HG02973 (cell line): ENCODE data around the gene FAM120C.

Experiments
- ATAC-seq: cut with Tn5 transposase; IDR thresholded peaks from one replicate; pipeline ENCODE4 v1.9.1; 2021; ENCODE audit warnings: moderate library complexity; ENCODE audit not compliant: unreplicated experiment

FAM120C gene

GRCh38 chrX:54182864-54183613 is at the start of gene FAM120C:
FAM120C (minus strand) TSS chrX:54183254; CDS start chrX:54183198, 56 bp downstream.
- ATAC-seq, result peak; percentile 45

DNA sequence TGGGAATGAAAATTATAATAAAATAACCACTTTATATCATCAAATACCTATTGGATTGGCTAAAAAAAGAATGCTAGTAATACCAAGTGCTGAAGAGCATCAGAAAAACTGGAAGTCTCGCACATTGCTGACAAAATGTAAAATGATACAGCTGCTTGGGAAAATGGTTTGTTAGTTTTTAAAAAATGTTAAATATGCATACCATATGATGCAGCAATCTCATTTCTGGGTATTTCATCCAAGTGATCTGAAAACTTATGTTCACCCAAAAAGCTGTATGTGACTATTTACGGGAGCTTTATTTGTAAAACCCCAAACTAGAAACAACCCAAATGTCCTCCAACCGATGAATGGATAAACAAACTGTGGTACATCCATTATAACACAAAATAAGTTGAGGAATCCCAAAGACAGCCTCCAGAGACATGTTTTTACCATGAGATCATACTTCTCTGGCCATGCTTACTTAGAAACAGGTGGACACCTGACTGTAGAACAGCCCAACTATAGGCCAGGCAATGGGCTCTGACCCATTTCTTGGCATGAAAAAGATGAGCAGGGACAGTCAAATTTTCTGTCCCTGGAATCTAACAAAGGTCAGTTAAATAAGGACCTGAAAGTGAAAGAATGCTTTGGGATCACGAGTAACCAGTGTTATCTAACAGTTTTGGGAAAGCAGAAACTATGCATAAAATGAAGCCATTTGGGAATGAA is 47.5 kb upstream of the FAM120C start:
- ATAC-seq, result no peak

DNA sequence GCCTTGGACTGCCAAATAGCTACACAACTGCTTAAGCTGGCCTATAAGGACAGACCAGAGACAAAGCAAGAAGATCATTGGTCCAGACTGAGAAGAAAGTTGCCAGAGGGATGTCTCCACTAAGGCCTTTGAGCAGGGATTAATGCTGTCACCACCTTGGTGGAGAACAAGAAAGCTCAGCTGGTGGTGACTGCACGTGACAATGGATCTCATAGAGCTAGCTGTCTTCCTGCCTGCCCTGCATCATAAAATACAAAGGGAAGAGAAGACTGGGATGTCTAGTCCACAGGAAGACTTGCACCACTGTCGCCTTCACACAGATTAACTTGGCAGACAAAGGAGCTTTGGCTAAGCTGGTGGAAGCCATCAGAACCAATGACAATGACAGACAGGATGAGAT is 40.5 kb upstream of the FAM120C start:
- ATAC-seq, result no peak

DNA sequence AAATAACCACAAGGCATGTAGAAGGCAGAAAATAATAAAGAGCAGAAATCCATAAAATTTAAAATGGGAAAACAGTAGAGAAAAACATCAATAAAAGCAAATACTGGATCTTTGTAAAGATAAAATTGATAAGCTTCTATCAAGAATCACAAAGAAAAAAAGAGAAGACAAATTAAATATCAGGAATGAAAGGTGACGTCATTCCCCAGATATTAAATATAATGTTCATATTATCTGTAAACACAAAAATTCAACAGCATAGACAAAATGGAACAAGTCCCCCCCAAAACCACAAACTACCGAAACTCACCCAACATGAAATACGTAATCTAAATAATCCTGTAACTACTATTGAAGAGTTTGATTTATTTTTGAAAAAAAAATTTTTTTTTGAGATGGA is 30.5 kb upstream of the FAM120C start:
- no peak for ATAC-seq

DNA sequence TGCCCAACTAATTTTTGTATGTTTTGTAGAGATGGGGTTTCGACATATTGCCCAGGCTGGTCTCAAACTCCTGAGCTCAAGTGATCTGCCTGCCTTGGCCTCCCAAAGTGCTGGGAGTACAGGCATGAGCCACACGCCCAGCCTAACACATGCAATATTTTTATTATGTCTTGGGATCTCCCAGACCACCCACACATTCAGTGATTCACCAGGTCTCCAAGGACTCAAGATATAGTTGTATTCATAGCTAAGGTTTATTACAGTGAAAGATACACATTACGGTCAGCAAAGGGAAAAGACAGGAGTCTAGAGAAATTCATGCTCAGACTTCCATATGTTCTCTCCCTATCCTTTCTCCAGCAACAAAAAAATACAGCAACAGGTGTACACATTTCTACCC is 25.5 kb upstream of the FAM120C start:
- no peak for ATAC-seq

DNA sequence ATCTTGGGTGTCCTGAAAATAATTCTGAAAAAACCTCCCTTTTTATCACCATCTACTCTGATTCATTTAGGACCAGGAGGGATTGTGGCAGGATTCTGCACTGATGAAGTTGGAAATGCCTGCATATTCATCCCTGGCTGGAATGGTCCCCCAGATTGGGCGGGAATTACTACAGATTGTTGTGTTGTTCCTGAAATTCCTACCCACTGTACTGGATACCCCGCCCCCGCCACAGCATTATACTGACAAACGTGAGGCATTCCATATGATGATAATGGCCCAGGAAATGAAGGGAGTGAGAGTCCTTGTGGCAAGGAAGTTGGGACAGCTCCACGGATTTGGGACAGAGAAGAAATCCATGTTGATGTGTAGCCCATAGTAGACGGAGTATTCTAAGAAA is 15.2 kb upstream of the FAM120C start:
- ATAC-seq, result no peak

- ATAC-seq, result no peak
Observed at GRCh38 chrX:54194982-54195588, 12.0 kb upstream of the FAM120C start.

DNA sequence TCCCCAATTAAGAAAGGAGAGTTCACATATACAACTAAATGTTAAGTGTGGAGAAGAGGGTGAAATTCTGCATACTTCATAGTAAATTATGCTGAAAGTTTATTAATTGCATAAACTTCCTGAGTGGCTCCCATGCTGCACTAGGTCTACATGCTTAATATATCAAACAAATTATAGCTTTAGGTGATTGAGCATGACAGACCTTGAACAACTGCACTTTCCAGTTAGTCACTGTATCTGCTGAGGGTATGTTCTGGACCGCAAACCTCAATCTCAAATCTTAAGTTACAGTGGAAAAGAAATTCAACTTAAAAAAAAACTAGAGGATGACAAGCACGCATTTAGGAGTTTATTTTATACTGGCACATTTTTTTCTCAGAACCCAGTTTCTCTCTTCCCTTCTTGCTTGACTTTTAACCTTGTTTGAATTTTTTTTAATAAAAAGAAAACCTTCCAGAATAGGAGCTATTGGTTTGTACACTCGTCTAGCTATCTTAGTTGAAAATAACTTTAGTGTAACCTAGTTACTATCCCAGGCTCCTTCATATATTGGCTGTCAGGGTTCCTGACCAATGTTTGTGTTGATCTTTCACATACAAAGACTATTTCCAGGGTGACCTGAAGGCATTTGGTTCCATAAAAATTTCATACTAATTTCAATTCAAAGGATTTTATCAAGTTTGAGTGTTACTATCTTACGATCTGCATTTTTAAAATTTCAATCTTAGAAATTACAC is 10.2 kb upstream of the FAM120C start:
- no peak for ATAC-seq

GRCh38 chrX:54184474-54184873 is 1.4 kb upstream of the FAM120C start:
- ATAC-seq, result no peak

DNA sequence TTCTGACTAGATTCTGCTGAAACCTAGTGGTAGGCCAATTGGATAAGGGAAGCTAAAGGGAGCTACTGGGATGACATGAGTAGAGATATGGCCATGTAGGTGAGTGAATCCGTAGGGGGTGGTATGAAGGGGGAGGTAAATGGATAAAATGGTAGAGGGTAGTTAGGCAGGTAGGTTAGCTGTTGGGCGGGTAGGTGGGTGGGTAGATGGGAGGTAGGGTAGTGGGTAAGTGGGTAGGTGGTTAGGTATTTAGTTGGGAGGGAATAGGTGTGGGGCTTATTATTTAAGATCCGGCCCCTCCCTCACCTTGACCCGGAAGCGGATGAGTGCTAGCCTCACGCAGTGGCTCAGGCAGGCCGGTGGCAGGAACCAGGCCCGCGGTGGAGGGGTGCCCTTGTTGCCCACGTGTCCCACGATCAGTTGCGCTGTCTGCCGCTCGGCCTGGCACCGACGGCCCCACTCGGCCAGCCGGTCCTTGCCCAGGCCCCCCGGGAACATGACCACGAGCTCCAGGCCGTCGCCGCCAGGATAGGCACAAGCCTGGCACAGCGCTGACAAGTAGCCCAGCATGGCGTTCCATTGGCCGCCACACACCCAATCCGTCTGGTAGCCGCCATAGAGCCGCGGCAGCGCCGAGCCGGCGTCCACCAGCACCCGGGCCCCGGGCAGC is 725 bp downstream of the FAM120C start:
- ATAC-seq, result peak; percentile 46

DNA sequence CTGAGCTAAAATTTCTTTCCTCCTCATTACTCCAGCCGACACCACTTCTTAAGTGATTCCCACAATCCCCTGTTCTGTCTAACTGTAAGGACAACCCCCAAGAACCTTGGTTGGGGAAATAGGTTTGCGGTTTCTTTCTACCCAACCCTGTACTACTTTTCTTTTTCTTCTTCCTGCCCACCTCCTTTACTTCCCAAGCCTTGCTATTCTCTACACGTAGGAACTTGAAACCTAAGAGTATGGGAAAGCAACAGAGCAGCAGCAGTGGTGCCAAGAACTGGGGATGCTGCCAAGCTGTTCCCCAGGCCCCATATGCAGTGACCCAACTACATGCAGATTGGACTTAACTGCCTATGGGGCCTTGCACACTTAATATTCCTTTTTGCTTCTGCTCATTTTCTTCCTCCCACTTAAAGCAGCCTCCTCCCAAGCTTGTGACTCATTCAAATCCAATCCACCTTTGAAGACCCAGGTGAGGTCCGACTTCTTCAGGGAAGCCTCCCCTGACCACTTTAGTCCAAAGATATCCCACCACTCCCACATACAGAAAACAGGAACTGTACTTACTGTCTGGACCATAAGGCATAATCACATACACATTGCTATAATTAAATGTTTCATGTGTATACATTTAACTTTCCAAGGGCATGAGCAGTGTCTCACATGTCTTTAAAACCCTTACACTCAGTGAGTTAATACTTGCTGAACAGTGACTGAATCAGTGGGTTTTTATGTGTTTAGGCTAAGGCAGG is 1.7 kb downstream of the FAM120C start:
- ATAC-seq, result no peak

- no peak for ATAC-seq
Observed at GRCh38 chrX:54180403-54180802, 2.7 kb downstream of the FAM120C start.

GRCh38 chrX:54178100-54178940 is 4.7 kb downstream of the FAM120C start:
- no peak for ATAC-seq

DNA sequence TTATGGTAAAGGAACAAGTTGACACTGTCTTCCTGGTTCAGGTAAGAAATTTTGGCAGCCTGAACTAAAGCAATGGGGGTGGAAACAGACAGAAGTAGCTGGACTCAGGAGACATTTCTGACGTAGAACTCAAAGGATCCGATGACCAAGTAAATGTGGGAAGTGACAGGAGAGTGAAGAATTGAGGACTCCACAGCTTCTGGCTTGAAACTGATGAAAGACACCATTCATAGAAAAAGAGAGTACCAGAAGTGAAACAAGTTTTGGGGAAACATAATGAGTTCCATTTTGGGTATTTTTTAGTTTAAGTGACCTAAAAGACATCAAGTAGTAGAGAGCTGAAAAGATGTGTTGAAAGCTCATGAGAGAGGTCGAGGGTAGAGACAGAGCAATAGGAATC is 5.7 kb downstream of the FAM120C start:
- no peak for ATAC-seq

- no peak for ATAC-seq
Observed at GRCh38 chrX:54173791-54174190, 9.3 kb downstream of the FAM120C start.

GRCh38 chrX:54172455-54172854 is 10.6 kb downstream of the FAM120C start:
- ATAC-seq, result no peak

DNA sequence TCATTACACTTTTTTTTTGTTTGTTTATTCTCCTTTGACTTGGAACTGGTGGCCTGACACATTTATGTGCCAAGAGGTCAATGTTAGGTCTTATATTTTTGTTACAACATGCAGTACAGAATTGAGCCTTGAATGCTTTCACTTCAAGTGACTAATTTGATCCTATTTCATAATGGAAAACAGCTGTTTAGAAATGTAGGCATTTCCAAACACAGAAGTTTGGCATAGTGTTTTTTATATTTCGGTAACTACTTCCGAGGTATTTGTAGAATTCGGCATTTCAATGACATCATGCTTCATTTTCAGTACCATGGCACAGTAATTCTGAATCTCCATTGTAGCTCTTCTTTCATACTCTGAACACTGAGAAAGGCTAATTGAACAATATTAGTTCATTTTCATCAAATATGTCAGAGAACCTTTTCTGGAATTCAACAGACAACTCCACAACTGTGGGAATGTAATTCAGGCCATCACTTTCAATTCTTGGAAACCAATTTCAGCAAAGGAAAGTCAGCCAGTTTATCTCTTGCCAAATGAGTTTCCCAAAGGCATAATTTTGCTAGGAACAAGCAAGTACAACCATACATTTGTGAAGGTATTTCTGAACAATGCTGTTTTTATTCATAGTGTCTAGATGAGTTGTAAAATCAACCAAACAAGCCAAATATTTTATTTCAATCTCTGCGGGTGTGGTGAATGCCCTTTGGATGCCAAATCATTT is 11.4 kb downstream of the FAM120C start:
- ATAC-seq, result no peak

GRCh38 chrX:54171091-54171490 is 12.0 kb downstream of the FAM120C start:
- ATAC-seq, result no peak

DNA sequence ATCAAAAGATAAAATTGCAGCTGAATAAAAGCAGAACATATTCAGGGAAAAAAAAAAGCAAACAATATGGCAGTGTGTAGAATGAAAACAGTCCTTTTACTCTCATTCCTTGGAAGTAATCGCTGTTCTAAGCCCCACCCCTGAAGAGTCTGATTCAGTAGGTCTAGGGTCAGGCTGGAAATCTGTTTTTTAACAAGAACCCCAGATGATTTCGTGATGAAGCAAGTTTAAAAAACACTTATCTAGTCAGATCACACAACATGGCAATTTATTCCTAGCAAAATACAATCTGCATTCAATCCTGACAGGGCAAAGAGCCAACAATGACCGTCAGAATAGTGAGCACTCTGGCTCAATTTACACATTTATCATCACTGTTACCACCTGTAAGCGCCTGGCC is 16.1 kb downstream of the FAM120C start:
- no peak for ATAC-seq
